ENCODE results near the gene CARD14. TPM values are rescaled to one million over a fixed set of nuclear protein-coding genes. Genes with fewer than 3 reads are reported as not detected.

CARD14 gene
- not detected for polyA plus RNA-seq

GRCh38 chr17:80169784-80170500 lies at the start of gene CARD14:
CARD14 (plus strand) TSS chr17:80170030; CDS start chr17:80181439, 11,409 bp downstream.
- no peaks in the 10 kb centered on the region for H3K36me3 Mint-ChIP-seq
- no peaks in the 10 kb centered on the region for H3K4me1 Mint-ChIP-seq
- DNase-seq = no peak
- peaks cover 0 to 1% (median 0%) of the 10 kb centered on the region in 3 donors for H3K27me3 Mint-ChIP-seq (ENCODE audit: low read depth in 3 of 3)
- no peak within 1 kb of the TSS for H3K4me3 Mint-ChIP-seq
- no peaks in the 10 kb centered on the region for H3K9me3 Mint-ChIP-seq
- no peak within 1 kb of the TSS for H3K27ac Mint-ChIP-seq

- no peaks in the 10 kb centered on the region for H3K36me3 Mint-ChIP-seq
- H3K4me1 Mint-ChIP-seq = no peaks in the 10 kb centered on the region
- DNase-seq = no peak
- H3K27ac Mint-ChIP-seq = no peak overlapping the region
- H3K4me3 Mint-ChIP-seq = no peak overlapping the region
- H3K9me3 Mint-ChIP-seq = no peaks in the 10 kb centered on the region
- peaks cover 0 to 3% (median 2%) of the 10 kb centered on the region in 3 donors for H3K27me3 Mint-ChIP-seq (ENCODE audit: low read depth in 3 of 3)
These were observed 47.7 kb upstream of the CARD14 start for GRCh38 chr17:80122026-80122575.

GRCh38 chr17:80122926-80123505 lies 46.8 kb upstream of the CARD14 start:
- Mint-ChIP-seq H3K36me3 (no peaks in the 10 kb centered on the region), H3K4me3 (no peak overlapping the region), H3K9me3 (no peaks in the 10 kb centered on the region), H3K27me3 (ENCODE audit: low read depth in 3 of 3) (peaks cover under 1 to 2% (median 2%) of the 10 kb centered on the region in 3 donors), H3K4me1 (no peaks in the 10 kb centered on the region), H3K27ac (no peak overlapping the region)
- no peak for DNase-seq

- Mint-ChIP-seq H3K27ac (no peak overlapping the region), H3K27me3 (ENCODE audit: low read depth in 3 of 3) (peaks cover 2 to 6% (median 2%) of the 10 kb centered on the region in 3 donors), H3K36me3 (no peaks in the 10 kb centered on the region), H3K9me3 (no peaks in the 10 kb centered on the region), H3K4me3 (no peak overlapping the region), H3K4me1 (no peaks in the 10 kb centered on the region)
- DNase-seq = no peak
These were observed 46.0 kb upstream of the CARD14 start for GRCh38 chr17:80123791-80124190.

- Mint-ChIP-seq H3K27me3 (ENCODE audit: low read depth in 3 of 3) (peaks cover 2 to 6% (median 2%) of the 10 kb centered on the region in 3 donors), H3K9me3 (no peaks in the 10 kb centered on the region), H3K4me1 (no peaks in the 10 kb centered on the region), H3K36me3 (no peaks in the 10 kb centered on the region), H3K27ac (no peak overlapping the region), H3K4me3 (no peak overlapping the region)
- no peak for DNase-seq
These were observed 45.4 kb upstream of the CARD14 start for GRCh38 chr17:80124351-80124981.

- Mint-ChIP-seq H3K36me3 (no peaks in the 10 kb centered on the region), H3K4me1 (no peaks in the 10 kb centered on the region), H3K27ac (no peak overlapping the region), H3K27me3 (ENCODE audit: low read depth in 3 of 3) (peaks cover 2 to 6% (median 2%) of the 10 kb centered on the region in 3 donors), H3K4me3 (no peak overlapping the region), H3K9me3 (no peaks in the 10 kb centered on the region)
- no peak for DNase-seq
These were observed 44.0 kb upstream of the CARD14 start for GRCh38 chr17:80125656-80126448.

GRCh38 chr17:80126449-80126715 lies 43.4 kb upstream of the CARD14 start:
- no peak for DNase-seq
- no peaks in the 10 kb centered on the region for H3K4me1 Mint-ChIP-seq
- no peak overlapping the region for H3K27ac Mint-ChIP-seq
- H3K27me3 Mint-ChIP-seq (ENCODE audit: low read depth in 3 of 3) = peaks cover 2 to 6% (median 2%) of the 10 kb centered on the region in 3 donors
- H3K4me3 Mint-ChIP-seq = no peak overlapping the region
- H3K36me3 Mint-ChIP-seq = no peaks in the 10 kb centered on the region
- H3K9me3 Mint-ChIP-seq = no peaks in the 10 kb centered on the region

- Mint-ChIP-seq H3K27ac (no peak overlapping the region), H3K27me3 (ENCODE audit: low read depth in 3 of 3) (peaks cover 2 to 6% (median 5%) of the 10 kb centered on the region in 3 donors), H3K4me1 (no peaks in the 10 kb centered on the region), H3K9me3 (no peaks in the 10 kb centered on the region), H3K4me3 (no peak overlapping the region), H3K36me3 (peaks cover 0 to 14% (median 3%) of the 10 kb centered on the region in 3 donors)
- DNase-seq = no peak
These were observed 40.7 kb upstream of the CARD14 start for GRCh38 chr17:80129006-80129565.

- H3K27me3 Mint-ChIP-seq (ENCODE audit: low read depth in 3 of 3) = peaks cover 0 to 6% (median 5%) of the 10 kb centered on the region in 3 donors
- no peak for DNase-seq
- H3K4me1 Mint-ChIP-seq = no peaks in the 10 kb centered on the region
- no peak overlapping the region for H3K27ac Mint-ChIP-seq
- H3K4me3 Mint-ChIP-seq = no peak overlapping the region
- no peaks in the 10 kb centered on the region for H3K9me3 Mint-ChIP-seq
- H3K36me3 Mint-ChIP-seq = peaks cover 3 to 26% (median 6%) of the 10 kb centered on the region in 3 donors
These were observed 38.8 kb upstream of the CARD14 start for GRCh38 chr17:80130992-80131391.

GRCh38 chr17:80132906-80133625 lies 36.8 kb upstream of the CARD14 start:
- Mint-ChIP-seq H3K9me3 (no peaks in the 10 kb centered on the region), H3K27ac (peak overlapping the region; percentile 28 to 71 (median 46)), H3K4me3 (no peak overlapping the region), H3K4me1 (no peaks in the 10 kb centered on the region), H3K36me3 (peaks cover 5 to 40% (median 20%) of the 10 kb centered on the region in 3 donors), H3K27me3 (ENCODE audit: low read depth in 3 of 3) (peaks cover 0 to 5% (median 5%) of the 10 kb centered on the region in 3 donors)
- DNase-seq = no peak

GRCh38 chr17:80133626-80133970 lies 36.2 kb upstream of the CARD14 start:
- Mint-ChIP-seq H3K27ac (peak overlapping the region in 2 of 6 donors; percentile 28 to 70), H3K9me3 (no peaks in the 10 kb centered on the region)

GRCh38 chr17:80137131-80137530 lies 32.7 kb upstream of the CARD14 start:
- H3K27me3 Mint-ChIP-seq (ENCODE audit: low read depth in 3 of 3) = peaks cover 0 to 5% (median under 1%) of the 10 kb centered on the region in 3 donors
- H3K36me3 Mint-ChIP-seq = peaks cover 27 to 66% (median 40%) of the 10 kb centered on the region in 3 donors
- DNase-seq = no peak

More at GRCh38 chr17:80133626-80133970, 36.2 kb upstream of the CARD14 start:
- H3K4me3 Mint-ChIP-seq = no peak overlapping the region
- peaks cover 10 to 45% (median 24%) of the 10 kb centered on the region in 3 donors for H3K36me3 Mint-ChIP-seq
- no peaks in the 10 kb centered on the region for H3K4me1 Mint-ChIP-seq
- H3K27me3 Mint-ChIP-seq (ENCODE audit: low read depth in 3 of 3) = peaks cover 0 to 5% (median 2%) of the 10 kb centered on the region in 3 donors
- DNase-seq = no peak

More at GRCh38 chr17:80137131-80137530, 32.7 kb upstream of the CARD14 start:
- Mint-ChIP-seq H3K4me1 (no peaks in the 10 kb centered on the region), H3K9me3 (no peaks in the 10 kb centered on the region), H3K4me3 (no peak overlapping the region), H3K27ac (peak overlapping the region in 1 of 6 donors; percentile 40)

All from immature natural killer cell (primary cell).